Effector CD8-positive, alpha-beta T cell (primary cell): ENCODE data around the gene LIF.
"Not testable (repeated sequence)": the region's sequence is repeated elsewhere in the genome, so short reads cannot be mapped to it uniquely, and the experiment has no call there.

ENCODE experiments used
- DNase-seq: peaks from one replicate; lab custom pipeline; 2025; lab: John Stamatoyannopoulos, UW

LIF gene

GRCh38 chr22:30243661-30244060 lies 2.9 kb downstream of the LIF start:
- no peak for DNase-seq

- DNase-seq: no peak
Observed at GRCh38 chr22:30241576-30242371, 4.8 kb downstream of the LIF start.

DNA sequence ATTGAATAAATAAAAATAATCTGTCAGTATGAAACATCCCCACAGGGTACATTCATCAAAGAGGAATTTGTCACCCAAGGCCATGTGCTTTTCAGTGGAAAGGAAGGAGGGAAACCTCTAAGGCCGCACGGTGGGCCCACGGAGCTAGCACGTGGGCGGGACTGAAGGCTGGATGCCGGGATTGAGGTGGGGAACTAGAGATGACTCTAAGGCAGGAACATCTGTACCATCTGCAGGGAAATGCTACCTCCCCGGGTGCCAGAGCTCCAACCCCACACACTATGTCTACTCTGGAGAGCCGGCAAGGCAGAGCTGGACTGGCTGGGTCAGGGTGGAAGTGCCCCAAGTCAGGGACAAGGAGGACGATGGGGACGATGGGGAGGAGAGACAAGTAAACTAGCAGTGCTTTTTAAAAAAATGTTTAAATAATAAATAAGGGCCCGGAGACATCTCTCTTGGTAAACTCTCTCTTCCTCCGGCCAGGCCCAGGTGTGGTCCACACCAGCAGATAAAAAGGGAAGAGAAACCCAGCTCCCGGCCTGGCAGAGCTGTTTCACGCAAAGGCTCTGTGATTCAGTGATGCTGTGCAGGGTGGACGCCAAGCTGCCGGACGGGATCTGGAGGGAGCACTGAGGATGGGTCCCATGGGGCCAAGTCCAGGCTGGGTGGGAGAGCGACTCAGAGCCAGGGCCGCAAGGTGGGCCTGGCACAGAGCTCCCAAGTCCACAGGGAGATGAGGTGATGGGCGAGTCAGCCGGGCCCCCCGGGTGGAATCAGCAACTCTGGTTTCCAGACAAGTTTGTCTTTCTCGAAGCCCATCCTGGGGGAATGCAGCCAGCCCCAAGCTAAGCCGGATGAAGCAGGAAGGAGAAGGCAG lies 5.8 kb downstream of the LIF start:
- DNase-seq: no peak

- no peak for DNase-seq
Observed at GRCh38 chr22:30239488-30240405, 6.8 kb downstream of the LIF start.

DNA sequence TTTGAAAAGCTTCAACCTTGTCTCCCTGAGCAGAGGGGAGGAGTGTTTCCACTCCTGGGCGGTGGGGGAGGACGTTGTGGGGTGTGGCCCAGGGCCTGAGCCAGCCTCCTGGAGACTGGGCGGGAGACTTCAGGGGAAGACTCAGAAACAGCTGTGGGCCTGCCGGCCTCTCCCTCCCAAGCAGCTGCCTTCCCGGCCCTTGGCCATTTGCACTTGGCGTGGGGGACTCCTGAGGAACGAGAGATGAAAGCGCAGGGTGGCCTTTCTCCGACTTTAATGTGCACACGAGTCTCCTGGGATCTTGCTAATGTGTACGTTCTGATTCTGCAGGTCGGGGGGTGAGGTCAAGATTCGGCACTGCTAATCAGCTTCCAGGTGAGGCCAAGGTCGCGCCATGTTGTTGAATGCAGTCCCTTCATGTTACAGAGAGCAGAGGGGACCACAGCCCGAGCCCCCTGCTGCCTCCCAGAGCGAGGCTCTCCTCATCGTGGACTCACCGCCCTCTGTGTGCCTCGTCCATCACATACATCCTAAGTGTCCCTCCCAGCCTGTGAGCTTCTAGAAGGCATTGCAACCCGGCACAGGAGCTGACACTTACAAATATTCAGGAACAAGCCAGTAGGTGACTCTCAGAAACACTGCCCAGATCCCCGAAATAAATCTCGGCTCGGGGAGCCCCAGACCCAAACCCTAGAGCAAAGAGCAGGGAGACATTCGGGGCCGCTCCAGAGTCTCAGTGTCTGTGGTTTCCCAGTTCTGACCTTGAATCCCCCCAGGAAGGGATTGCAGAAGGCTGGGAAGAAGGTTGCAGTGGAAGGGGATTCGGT lies 7.7 kb downstream of the LIF start:
- DNase-seq: no peak

- no peak for DNase-seq
Observed at GRCh38 chr22:30238136-30238535, 8.4 kb downstream of the LIF start.

- no peak for DNase-seq
Observed at GRCh38 chr22:30236875-30237274, 9.7 kb downstream of the LIF start.

- no peak for DNase-seq
Observed at GRCh38 chr22:30235687-30236170, 10.8 kb downstream of the LIF start.

GRCh38 chr22:30234786-30235470 lies 11.6 kb downstream of the LIF start:
- DNase-seq: no peak

DNA sequence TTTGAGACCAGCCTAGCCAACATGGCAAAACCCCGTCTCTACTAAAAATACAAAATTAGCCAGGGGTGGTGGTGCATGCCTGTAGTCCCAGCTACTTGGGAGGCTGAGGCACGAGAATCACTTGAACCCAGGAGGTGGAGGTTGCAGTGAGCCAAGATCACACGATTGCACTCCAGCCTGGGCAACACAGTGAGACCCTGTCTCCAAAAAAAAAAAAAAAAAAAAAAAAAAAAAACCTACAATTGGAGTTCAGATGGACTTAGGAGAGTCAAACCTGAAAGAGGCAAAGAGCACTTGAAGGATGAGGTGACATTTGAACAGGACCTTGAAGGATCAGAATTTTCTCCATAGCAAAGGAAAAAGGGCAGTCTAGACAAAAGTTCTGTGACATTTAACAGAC lies 12.2 kb downstream of the LIF start:
- not testable (repeated sequence) for DNase-seq

GRCh38 chr22:30233582-30233981 lies 13.0 kb downstream of the LIF start:
- no peak for DNase-seq

- DNase-seq: no peak
Observed at GRCh38 chr22:30232716-30233218, 13.8 kb downstream of the LIF start.

DNA sequence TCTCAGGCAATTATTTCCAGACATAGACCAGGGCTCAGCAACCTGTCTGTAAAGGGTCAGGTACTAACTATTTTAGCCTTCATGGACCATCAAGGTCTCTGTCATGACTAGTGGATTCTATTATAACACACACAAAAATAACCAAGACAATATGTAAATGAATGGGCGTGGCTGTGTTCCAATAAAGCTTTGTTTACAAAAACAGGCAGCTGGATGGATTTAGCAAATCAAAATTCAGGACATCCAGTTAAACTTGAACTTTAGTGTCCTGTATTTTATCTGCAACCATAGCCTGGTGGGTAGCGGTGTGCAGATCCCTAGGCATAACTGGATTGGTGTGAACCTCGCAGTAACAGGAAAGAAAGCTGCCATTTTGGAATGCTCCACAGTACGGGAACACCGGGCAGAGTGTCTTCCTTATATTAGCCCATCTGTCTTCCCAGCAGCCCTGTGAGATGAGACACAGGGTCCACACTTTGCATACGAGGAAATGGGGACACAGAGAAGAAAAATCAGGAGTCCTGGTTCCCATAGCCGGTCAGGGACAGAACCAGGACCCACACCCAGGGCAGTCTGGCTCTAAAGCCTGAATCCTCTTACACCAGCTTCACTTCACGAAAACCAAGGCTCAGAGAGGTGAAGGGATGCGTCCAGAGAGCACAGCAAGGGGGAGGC lies 15.6 kb downstream of the LIF start:
- DNase-seq: no peak

DNA sequence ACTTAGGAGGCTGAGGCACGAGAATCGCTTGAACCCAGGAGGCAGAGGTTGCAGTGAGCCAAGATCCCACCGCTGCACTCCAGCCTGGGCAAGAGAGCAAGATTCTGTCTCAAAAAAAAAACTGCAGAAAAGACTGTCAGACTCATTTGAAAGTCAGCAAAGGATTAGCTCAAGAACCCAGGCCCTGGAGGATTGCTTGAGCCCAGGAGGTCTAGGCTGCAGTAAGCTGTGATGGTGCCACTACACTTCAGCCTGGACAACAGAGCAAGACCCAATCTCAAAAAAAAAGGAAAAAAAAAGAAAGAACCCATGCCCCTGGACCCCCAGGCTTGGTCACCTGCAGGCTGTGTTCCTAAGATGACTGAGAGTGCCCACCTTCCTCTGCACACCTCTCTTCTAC lies 16.2 kb downstream of the LIF start:
- no peak for DNase-seq

DNA sequence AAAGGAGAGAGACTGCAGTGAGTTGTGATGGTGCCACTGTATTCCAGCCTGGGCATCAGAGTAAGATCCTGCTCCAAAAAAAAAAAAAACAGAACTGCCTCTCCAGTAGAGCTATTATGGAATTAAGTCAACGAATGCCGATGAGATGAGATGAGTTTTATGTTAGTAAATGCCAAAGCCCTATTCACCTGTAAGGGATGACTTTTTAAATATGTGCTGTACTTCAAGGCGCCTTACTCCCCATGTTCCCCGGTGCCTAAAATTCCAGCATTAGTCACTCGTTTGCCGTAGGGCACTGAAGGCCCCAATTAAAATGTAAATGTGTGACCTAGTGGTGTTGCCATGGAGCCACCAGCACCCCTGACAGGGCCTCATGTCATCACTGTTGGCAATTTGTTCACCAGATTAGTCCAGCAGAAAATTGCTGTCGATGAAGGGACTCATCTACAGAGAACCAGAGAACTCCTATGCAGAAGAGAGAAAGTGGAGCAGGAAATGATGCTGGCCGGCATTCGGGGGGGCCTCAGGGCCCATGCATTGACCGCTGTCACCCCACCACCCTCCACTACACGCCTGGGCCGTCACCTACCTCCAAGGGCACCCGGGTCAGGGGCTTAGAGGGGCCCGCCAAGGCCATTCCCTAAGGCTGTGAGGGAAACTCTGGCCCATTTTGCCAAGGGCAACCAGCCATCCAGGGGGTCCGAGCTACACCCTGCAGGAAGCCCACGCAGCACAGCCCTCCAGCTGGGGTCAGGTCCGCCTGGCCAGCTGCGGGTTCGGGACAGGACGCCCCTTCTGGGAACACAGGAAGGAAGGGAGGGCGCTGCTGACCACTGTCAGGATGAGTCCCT lies 17.8 kb downstream of the LIF start:
- DNase-seq: no peak

- no peak for DNase-seq
Observed at GRCh38 chr22:30227438-30228228, 18.9 kb downstream of the LIF start.

GRCh38 chr22:30226192-30226832 lies 20.2 kb downstream of the LIF start:
- DNase-seq: no peak
